ENCODE results near the gene AXIN1. TPM values are rescaled to one million over a fixed set of nuclear protein-coding genes. Genes with fewer than 3 reads are reported as not detected.
A peak's percentile ranks its signal among the peaks of the same experiment; 100 is the strongest.
"Not testable (repeated sequence)": the region's sequence is repeated elsewhere in the genome, so short reads cannot be mapped to it uniquely, and the experiment has no call there.

AXIN1 gene
- total RNA-seq, 2 experiments from 2014 or later: 30.9 to 32.5 TPM

- POLR2A ChIA-PET: interaction anchor here (0.9 to 2.1 kb wide), 6 partner anchors 8 to 198 kb away, joined by 5 to 27 read pairs (median 6); partner anchors contain the start of genes DECR2 and PGAP6
- peak; percentile 97 for ATAC-seq (ENCODE audit: low read depth)
- Mint-ChIP-seq H3K9me3 (no peaks in the 10 kb centered on the region), H3K27me3 (no peaks in the 10 kb centered on the region), H3K27ac (peak within 1 kb of the TSS; percentile 93), H3K4me1 (peaks cover 5% of the 10 kb centered on the region), H3K4me3 (peak within 1 kb of the TSS; percentile 89), H3K36me3 (peaks cover 9% of the 10 kb centered on the region)
- DNase-seq: peak; percentile 91
Observed at GRCh38 chr16:370443-370842, 17.9 kb upstream of the AXIN1 start, which contains the start of gene MRPL28. Gene MRPL28 (minus strand): TSS chr16:370538. CDS start chr16:370218, 320 bp downstream.

DNA sequence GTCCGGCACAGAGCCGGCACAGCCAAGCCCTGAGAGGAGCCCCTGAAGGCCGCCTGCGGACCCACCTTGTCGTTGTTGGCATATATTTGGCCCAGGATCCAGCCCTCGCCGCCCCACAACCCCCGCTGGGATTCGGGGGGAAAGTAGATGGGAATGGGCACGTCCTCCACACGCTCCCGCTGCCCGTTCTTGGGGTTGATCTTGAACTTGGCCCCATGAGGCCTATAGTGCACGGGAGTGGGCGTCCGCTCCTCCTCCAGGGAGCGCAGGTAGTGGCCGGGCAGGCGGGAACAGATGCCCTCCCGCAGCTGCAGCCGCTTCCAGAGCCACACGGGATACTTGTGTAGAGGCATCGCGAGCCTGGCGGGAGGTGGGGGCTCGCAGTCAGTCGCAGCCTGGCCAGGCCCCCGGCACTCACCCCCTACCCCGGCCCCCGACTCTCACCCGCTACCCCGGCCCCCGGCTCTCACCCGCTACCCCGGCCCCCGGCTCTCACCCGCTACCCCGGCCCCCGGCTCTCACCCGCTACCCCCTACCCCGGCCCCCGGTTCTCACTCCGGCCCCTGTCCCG lies 17.4 kb upstream of the AXIN1 start:
- Mint-ChIP-seq H3K4me3 (peak overlapping the region; percentile 64), H3K27me3 (no peaks in the 10 kb centered on the region), H3K27ac (peak overlapping the region; percentile 61), H3K9me3 (no peaks in the 10 kb centered on the region), H3K36me3 (peaks cover 9% of the 10 kb centered on the region), H3K4me1 (peaks cover 5% of the 10 kb centered on the region)
- no peak for ATAC-seq (ENCODE audit: low read depth)
- no peak for DNase-seq
- POLR2A ChIA-PET: interaction anchor here (1.0 to 2.1 kb wide), 5 partner anchors 8 to 198 kb away, joined by 5 to 27 read pairs (median 7); partner anchors contain the start of genes DECR2 and PGAP6

DNA sequence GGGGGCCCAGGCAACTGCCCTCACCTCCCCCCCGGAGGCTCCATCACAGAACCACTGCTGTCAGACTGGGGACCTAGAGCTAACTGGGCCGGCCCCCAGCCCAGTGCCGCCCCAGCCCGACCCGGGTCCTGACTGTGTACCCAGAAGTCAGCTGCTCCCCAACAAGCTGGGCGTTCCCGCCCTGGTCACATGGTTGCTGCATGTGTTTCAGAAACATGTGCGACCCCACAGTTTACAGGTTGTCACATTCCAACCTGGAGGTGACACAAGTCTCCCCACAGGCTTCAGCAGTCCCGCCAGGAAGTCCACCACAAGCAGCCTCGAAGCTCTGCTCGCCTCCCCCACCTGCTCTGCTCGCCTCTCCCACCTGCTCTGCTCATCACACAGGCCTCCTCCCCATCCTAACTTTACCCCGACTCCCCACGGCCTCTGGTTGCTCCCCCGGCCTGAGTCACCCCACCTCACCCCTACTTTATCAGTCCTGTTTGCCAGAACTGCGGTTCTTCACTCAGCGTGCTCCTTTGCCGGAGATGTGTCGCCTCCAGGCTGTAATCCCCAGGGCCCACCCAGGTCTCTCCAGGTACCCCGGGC lies 16.8 kb upstream of the AXIN1 start:
- Mint-ChIP-seq H3K36me3 (peaks cover 9% of the 10 kb centered on the region), H3K4me1 (peaks cover 5% of the 10 kb centered on the region), H3K27me3 (no peaks in the 10 kb centered on the region), H3K4me3 (peak overlapping the region; percentile 64), H3K9me3 (no peaks in the 10 kb centered on the region), H3K27ac (peak overlapping the region; percentile 42)
- DNase-seq (no peak), ATAC-seq (ENCODE audit: low read depth) (no peak)
- POLR2A ChIA-PET: no interaction called here

GRCh38 chr16:368388-369158 lies 16.1 kb upstream of the AXIN1 start:
- Mint-ChIP-seq H3K9me3 (no peaks in the 10 kb centered on the region), H3K4me3 (no peak overlapping the region), H3K27me3 (peaks cover 2% of the 10 kb centered on the region), H3K4me1 (peaks cover 5% of the 10 kb centered on the region), H3K36me3 (peaks cover 9% of the 10 kb centered on the region), H3K27ac (peak overlapping the region; percentile 42)
- POLR2A ChIA-PET: no interaction called here
- ATAC-seq (ENCODE audit: low read depth): no peak
- DNase-seq: no peak

DNA sequence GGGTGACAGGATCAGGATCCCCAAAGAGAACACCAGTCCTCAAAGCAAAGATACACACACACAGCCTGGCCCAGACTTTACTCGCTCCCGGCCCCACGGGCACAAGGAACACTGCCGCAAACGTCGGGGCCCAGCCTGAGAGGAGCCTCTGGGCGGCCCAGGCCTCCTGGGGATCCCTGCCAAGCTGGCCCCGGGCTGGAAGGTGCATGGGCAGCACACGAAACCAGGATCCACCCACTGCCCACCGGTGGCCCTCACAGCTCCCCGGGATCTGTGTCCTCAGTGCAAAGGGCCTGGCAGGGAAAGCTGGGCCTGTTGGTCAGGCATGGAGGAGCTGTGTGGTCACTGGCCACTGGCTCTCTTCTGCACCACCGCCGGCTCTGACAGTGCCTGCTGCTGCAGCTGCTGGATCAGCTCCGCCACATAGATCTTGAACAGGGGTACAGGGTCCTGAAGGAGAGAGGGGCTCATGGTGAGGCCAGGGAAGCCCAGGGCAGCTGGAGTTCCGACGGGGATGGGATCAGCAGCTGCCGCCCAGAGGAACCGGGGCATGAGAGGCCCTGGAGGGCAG lies 14.9 kb upstream of the AXIN1 start:
- H3K36me3 Mint-ChIP-seq: peaks cover 9% of the 10 kb centered on the region
- no peak for ATAC-seq (ENCODE audit: low read depth)
- peaks cover 5% of the 10 kb centered on the region for H3K4me1 Mint-ChIP-seq
- DNase-seq: no peak
- H3K27ac Mint-ChIP-seq: peak overlapping the region; percentile 60
- no peak overlapping the region for H3K4me3 Mint-ChIP-seq
- POLR2A ChIA-PET: no interaction called here
- no peaks in the 10 kb centered on the region for H3K9me3 Mint-ChIP-seq
- peaks cover 3% of the 10 kb centered on the region for H3K27me3 Mint-ChIP-seq

DNA sequence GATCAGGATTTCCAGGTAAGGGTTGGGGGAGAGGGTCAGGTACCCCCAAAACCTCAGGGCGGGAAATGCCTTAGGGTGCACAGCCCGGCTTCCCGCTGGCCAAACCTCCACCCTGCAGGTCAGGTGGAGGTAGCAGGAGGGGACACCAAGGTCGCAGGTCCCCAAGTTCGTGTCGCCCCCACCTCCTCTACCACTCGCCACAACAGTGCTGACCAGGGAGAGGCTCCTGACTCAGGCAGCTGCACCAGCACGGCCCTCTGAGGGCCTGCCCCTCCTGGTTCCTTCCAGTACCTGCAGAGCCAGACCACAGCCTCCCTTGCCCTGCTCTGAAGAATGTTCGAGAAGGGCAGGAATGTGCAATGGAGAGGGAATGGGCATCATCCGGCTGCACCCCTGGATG lies 14.0 kb upstream of the AXIN1 start:
- Mint-ChIP-seq H3K4me3 (no peak overlapping the region), H3K4me1 (peaks cover 9% of the 10 kb centered on the region), H3K27ac (no peak overlapping the region), H3K36me3 (peaks cover 6% of the 10 kb centered on the region), H3K9me3 (no peaks in the 10 kb centered on the region), H3K27me3 (peaks cover 3% of the 10 kb centered on the region)
- DNase-seq: no peak
- no peak for ATAC-seq (ENCODE audit: low read depth)
- POLR2A ChIA-PET: no interaction called here

DNA sequence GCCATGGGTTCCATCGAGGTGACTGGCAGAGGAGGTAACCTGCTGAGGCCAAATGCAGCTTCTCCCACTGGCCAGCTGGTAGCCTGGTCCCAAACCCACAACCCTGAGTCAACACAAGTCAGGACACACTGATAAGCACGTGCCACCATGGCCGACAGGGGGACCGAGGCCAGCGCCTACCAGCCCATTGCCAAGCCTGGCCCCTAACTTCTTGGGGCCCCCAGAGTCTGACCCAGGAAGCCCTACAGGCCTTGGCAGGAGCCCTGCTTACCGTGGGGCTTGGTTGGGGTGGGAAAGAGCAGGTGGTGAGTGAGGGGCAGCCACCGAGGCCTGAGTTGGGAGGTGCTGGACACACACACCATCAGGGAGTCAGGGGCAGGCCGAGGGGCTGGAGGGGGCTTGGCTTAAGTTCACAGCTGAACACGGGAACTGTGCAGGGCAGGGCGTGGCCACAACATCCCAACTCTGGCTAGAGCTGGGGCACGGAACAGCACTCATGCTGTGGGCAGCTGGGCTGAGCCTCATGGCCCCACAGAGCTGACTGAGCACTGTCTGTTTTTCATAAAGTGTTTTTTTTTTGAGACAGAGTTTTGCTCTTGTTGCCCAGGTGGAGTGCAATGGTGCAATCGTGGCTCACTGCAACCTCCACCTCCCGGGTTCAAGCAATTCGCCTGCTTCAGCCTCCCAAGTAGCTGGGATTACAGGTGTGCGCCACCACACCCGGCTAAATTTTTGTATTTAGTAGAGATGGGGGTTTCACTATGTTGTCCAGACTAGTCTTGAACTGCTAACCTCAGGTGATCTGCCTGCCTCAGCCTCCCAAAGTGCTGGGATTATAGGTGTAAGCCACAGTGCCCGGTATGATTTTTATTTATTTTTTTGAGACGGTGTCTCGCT lies 12.3 kb upstream of the AXIN1 start:
- peaks cover 3% of the 10 kb centered on the region for H3K36me3 Mint-ChIP-seq
- H3K27ac Mint-ChIP-seq: no peak overlapping the region
- no peak overlapping the region for H3K4me3 Mint-ChIP-seq
- H3K27me3 Mint-ChIP-seq: peaks cover 3% of the 10 kb centered on the region
- no peak for ATAC-seq (ENCODE audit: low read depth)
- H3K9me3 Mint-ChIP-seq: no peaks in the 10 kb centered on the region
- POLR2A ChIA-PET: interaction anchor here (0.7 kb wide), 1 partner anchor 10 kb away, joined by 3 read pairs; no protein-coding TSS in a partner anchor
- no peak for DNase-seq
- H3K4me1 Mint-ChIP-seq: peaks cover 4% of the 10 kb centered on the region

- POLR2A ChIA-PET: no interaction called here
- peaks cover 3% of the 10 kb centered on the region for H3K36me3 Mint-ChIP-seq
- peaks cover 3% of the 10 kb centered on the region for H3K27me3 Mint-ChIP-seq
- H3K27ac Mint-ChIP-seq: no peak overlapping the region
- no peak overlapping the region for H3K4me3 Mint-ChIP-seq
- ATAC-seq (ENCODE audit: low read depth): no peak
- DNase-seq: peak; percentile 39
- H3K9me3 Mint-ChIP-seq: no peaks in the 10 kb centered on the region
- H3K4me1 Mint-ChIP-seq: peaks cover 4% of the 10 kb centered on the region
Observed at GRCh38 chr16:363766-364490, 11.4 kb upstream of the AXIN1 start.

- peaks cover 3% of the 10 kb centered on the region for H3K27me3 Mint-ChIP-seq
- POLR2A ChIA-PET: interaction anchor here (1.8 kb wide), 1 partner anchor 256 kb away, joined by 5 read pairs; no protein-coding TSS in a partner anchor
- no peak overlapping the region for H3K4me3 Mint-ChIP-seq
- peaks cover 3% of the 10 kb centered on the region for H3K36me3 Mint-ChIP-seq
- peak; percentile 35 for DNase-seq
- peaks cover 4% of the 10 kb centered on the region for H3K4me1 Mint-ChIP-seq
- no peak for ATAC-seq (ENCODE audit: low read depth)
- H3K9me3 Mint-ChIP-seq: no peaks in the 10 kb centered on the region
- no peak overlapping the region for H3K27ac Mint-ChIP-seq
Observed at GRCh38 chr16:363110-363765, 10.7 kb upstream of the AXIN1 start.

GRCh38 chr16:362702-362999 lies 10.1 kb upstream of the AXIN1 start:
- not testable (repeated sequence) for DNase-seq; H3K9me3 Mint-ChIP-seq; H3K36me3 Mint-ChIP-seq; H3K27me3 Mint-ChIP-seq; H3K4me3 Mint-ChIP-seq; H3K4me1 Mint-ChIP-seq; ATAC-seq (ENCODE audit: low read depth); H3K27ac Mint-ChIP-seq
- POLR2A ChIA-PET: interaction anchor here (1.2 to 1.8 kb wide), 2 partner anchors 8 to 256 kb away, joined by 5 read pairs; partner anchors contain the start of gene MRPL28

DNA sequence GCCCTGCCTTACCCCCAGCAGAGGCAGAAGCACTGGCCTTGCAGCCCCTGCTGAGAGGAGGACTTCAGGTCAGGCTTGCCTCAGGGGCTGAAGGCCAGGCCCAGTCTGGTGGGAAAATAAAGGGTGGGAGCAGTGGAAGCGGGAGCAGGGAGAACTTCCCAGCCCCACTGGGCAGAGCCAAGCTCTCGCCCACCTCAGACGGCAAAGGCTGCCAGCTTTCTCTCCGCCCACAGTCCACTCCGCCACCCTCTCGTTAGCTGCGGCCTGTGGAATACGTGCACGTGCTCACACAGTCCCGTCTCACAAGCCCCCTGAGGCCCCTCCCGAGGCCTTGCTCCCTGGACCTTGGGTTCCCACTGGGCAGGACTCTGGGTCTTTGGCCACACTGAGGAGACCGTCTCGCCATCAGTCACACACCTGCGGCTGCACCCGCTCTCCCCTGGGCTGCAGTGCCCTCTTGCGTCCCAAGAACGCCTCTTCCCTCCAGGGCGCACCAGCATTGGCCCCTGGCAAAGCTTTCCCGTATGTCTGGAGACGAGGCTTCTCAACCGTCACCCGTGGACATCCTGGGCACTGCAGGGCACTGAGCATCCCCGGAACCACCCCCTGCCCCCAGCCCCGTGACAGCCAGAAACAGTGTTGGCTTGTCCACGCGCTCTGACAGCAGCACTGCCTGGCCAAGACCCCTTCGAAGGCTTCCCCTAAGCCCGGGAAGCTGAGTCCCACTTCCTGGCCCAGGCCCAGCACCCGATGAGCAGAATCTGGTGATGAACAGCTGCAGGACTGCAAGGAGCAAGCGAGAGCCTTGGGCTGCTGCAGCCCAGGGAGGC lies 9.6 kb upstream of the AXIN1 start:
- DNase-seq: peak; percentile 76
- Mint-ChIP-seq H3K27ac (no peak overlapping the region), H3K4me1 (peaks cover 4% of the 10 kb centered on the region), H3K27me3 (peaks cover 3% of the 10 kb centered on the region), H3K36me3 (peaks cover 2% of the 10 kb centered on the region), H3K4me3 (no peak overlapping the region), H3K9me3 (no peaks in the 10 kb centered on the region)
- POLR2A ChIA-PET: interaction anchor here (1.2 to 1.8 kb wide), 2 partner anchors 9 to 255 kb away, joined by 5 read pairs; partner anchors contain the start of gene MRPL28
- ATAC-seq (ENCODE audit: low read depth): peak; percentile 88
